SH-SY5Y (cell line): ENCODE measurements around the gene NAXD.

Source experiments
- GATA2 ChIP-seq: IDR thresholded peaks from 2 replicates; pipeline ENCODE4 v1.6.1; 2011; ENCODE audit warnings: mild to moderate bottlenecking, low read depth, low read length
- GATA3 ChIP-seq: IDR thresholded peaks from 2 replicates; pipeline ENCODE4 v1.6.1; 2011; ENCODE audit warnings: low read depth, mild to moderate bottlenecking, low read length, moderate library complexity

GRCh38 chr13:110645750-110646149 lies 30.4 kb downstream of the NAXD start:
- TF ChIP-seq GATA2 (no peak), GATA3 (no peak)
